Testis (tissue), 2 donors: ENCODE measurements around the gene BCAS3.

Experiments
- POLR2A ChIP-seq: fragments of 450-650 bp; IDR thresholded peaks from one replicate; pipeline ENCODE4 v1.6.1; 2017; ENCODE audit warnings: antibody characterized with exemption, mild to moderate bottlenecking, moderate library complexity
- TF ChIP-seq, protein P1 (sequence below), 3 experiments: fragments of 450-650 bp in 2 of 3; fragments of 200-600 bp in 1 of 3; sonication (generic) in 1 of 3; IDR thresholded peaks; one replicate each; pipeline ENCODE4 v1.5.1; 2016 to 2019; ENCODE audit warnings: antibody characterized with exemption in 3 of 3, mild to moderate bottlenecking in 2 of 3, moderate library complexity in 1 of 3

DNA sequence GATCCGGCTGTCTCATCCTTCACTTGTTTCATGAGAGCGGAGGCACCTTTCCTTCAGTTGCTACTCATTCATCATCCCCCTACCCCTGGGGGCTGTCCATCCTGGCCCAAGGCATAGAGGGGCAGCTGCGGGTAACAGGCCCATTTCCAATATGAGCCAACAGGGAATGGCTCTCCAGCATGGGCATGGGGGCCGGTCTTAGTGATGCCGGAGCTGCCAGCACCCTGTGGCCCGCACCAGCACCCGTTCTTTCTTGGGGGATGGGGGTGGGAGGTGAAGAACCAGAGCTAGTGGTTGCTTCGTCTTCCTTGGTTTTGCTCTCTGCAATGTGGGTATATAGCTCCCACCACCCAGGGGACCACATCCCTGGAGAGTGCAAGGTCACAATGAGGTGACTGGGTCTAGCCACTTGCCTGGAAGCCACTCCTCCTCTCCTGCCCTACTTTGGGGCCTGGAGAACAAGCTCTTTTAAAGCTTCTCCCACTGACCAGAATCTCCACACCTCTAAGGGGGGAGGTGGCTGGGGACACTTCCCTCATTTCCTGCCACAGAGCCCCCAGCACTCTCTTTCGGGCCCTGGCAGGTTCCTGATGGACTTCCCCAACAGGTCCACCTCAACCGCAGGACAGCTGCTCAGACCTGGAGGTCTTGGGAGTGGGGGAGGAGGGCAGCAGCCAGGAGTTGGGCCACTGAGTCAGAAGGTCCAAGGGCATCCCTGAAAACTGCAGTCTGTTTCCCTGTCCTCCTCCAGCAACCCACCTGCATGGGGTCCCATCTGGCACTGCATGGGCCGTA lies 710.1 kb downstream of the BCAS3 start:
- TF ChIP-seq, protein P1, sequence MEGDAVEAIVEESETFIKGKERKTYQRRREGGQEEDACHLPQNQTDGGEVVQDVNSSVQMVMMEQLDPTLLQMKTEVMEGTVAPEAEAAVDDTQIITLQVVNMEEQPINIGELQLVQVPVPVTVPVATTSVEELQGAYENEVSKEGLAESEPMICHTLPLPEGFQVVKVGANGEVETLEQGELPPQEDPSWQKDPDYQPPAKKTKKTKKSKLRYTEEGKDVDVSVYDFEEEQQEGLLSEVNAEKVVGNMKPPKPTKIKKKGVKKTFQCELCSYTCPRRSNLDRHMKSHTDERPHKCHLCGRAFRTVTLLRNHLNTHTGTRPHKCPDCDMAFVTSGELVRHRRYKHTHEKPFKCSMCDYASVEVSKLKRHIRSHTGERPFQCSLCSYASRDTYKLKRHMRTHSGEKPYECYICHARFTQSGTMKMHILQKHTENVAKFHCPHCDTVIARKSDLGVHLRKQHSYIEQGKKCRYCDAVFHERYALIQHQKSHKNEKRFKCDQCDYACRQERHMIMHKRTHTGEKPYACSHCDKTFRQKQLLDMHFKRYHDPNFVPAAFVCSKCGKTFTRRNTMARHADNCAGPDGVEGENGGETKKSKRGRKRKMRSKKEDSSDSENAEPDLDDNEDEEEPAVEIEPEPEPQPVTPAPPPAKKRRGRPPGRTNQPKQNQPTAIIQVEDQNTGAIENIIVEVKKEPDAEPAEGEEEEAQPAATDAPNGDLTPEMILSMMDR (IDR thresholded peaks at IDR 0.05) = no peak
- no peak for TF ChIP-seq POLR2A
